HuH-7.5 (cell line): ENCODE data around the gene PNPLA1.

Experiments used
- DNase-seq: peaks from one replicate; pipeline ENCODE4 v3.0.0; 2011; ENCODE audit warnings: low spot score

The PNPLA1 gene

GRCh38 chr6:36269834-36270705 is at the start of gene PNPLA1:
PNPLA1 (plus strand) TSS chr6:36270060; CDS start chr6:36270460, 400 bp downstream.
- no peak for DNase-seq

- DNase-seq = no peak
Measured at GRCh38 chr6:36220226-36220625, 49.6 kb upstream of the PNPLA1 start.

- no peak for DNase-seq
Measured at GRCh38 chr6:36221674-36222073, 48.2 kb upstream of the PNPLA1 start.

- no peak for DNase-seq
Measured at GRCh38 chr6:36222924-36223323, 46.9 kb upstream of the PNPLA1 start.

- no peak for DNase-seq
Measured at GRCh38 chr6:36223706-36224105, 46.2 kb upstream of the PNPLA1 start.

- DNase-seq = no peak
Measured at GRCh38 chr6:36224918-36225461, 44.9 kb upstream of the PNPLA1 start.

- no peak for DNase-seq
Measured at GRCh38 chr6:36226438-36227047, 43.3 kb upstream of the PNPLA1 start.

GRCh38 chr6:36227379-36228228 is 42.3 kb upstream of the PNPLA1 start:
- DNase-seq = no peak

- DNase-seq = no peak
Measured at GRCh38 chr6:36229223-36229622, 40.6 kb upstream of the PNPLA1 start.

- DNase-seq = no peak
Measured at GRCh38 chr6:36230371-36230770, 39.5 kb upstream of the PNPLA1 start.

GRCh38 chr6:36232172-36232571 is 37.7 kb upstream of the PNPLA1 start:
- DNase-seq = no peak

GRCh38 chr6:36235309-36235708 is 34.6 kb upstream of the PNPLA1 start:
- DNase-seq = no peak

- DNase-seq = no peak
Measured at GRCh38 chr6:36235862-36236261, 34.0 kb upstream of the PNPLA1 start.

- no peak for DNase-seq
Measured at GRCh38 chr6:36239774-36240173, 30.1 kb upstream of the PNPLA1 start.

- no peak for DNase-seq
Measured at GRCh38 chr6:36241728-36242127, 28.1 kb upstream of the PNPLA1 start.

- no peak for DNase-seq
Measured at GRCh38 chr6:36242161-36242560, 27.7 kb upstream of the PNPLA1 start.

- DNase-seq = no peak
Measured at GRCh38 chr6:36242626-36243025, 27.2 kb upstream of the PNPLA1 start.

- no peak for DNase-seq
Measured at GRCh38 chr6:36243562-36244212, 26.2 kb upstream of the PNPLA1 start.

GRCh38 chr6:36244641-36245280 is 25.1 kb upstream of the PNPLA1 start:
- DNase-seq = no peak

- no peak for DNase-seq
Measured at GRCh38 chr6:36245572-36246061, 24.2 kb upstream of the PNPLA1 start.
